Hepatocyte (in vitro differentiated cells): Measurements from ENCODE around the gene JOSD2. TPM values are rescaled to one million over a fixed set of nuclear protein-coding genes. Genes with fewer than 3 reads are reported as not detected.

ENCODE experiments used
- DNase-seq: peaks from one replicate; pipeline ENCODE4 v3.0.0-alpha.2; 2016; ENCODE audit warnings: low spot score
- H2AFZ ChIP-seq: fragments of 200-600 bp; sonication (generic); 2 replicates; pipeline ENCODE4 v1.6.0; 2016; ENCODE audit warnings: antibody characterized with exemption, mild to moderate bottlenecking
- H3K27ac ChIP-seq: fragments of 200-600 bp; sonication (generic); 2 replicates; pipeline ENCODE4 v1.5.1; 2016; ENCODE audit warnings: mild to moderate bottlenecking
- H3K27me3 ChIP-seq: fragments of 200-600 bp; sonication (generic); 2 replicates; pipeline ENCODE4 v1.6.1; 2016
- H3K36me3 ChIP-seq: fragments of 200-600 bp; sonication (generic); replicated peaks from 2 replicates; pipeline ENCODE4 v1.5.1; 2016; ENCODE audit warnings: low read depth; ENCODE audit not compliant: insufficient read depth
- H3K4me1 ChIP-seq: fragments of 200-600 bp; sonication (generic); 2 replicates; pipeline ENCODE4 v1.5.1; 2016; ENCODE audit warnings: mild to moderate bottlenecking, moderate library complexity; ENCODE audit not compliant: insufficient read depth
- H3K4me2 ChIP-seq: fragments of 200-600 bp; sonication (generic); 2 replicates; pipeline ENCODE4 v1.6.0; 2016
- H3K4me3 ChIP-seq: fragments of 200-600 bp; sonication (generic); 2 replicates; pipeline ENCODE4 v1.5.1; 2016; ENCODE audit warnings: mild to moderate bottlenecking
- H3K79me2 ChIP-seq: fragments of 200-600 bp; sonication (generic); 2 replicates; pipeline ENCODE4 v1.6.0; 2017; ENCODE audit warnings: mild to moderate bottlenecking
- H3K9me2 ChIP-seq: fragments of 200-600 bp; sonication (generic); replicated peaks from 2 replicates; pipeline ENCODE4 v1.6.0; 2017; ENCODE audit warnings: mild to moderate bottlenecking; ENCODE audit not compliant: insufficient read depth
- H3K9me3 ChIP-seq: fragments of 200-600 bp; sonication (generic); 2 replicates; pipeline ENCODE4 v1.5.1; 2016; ENCODE audit warnings: low read depth, mild to moderate bottlenecking
- H4K20me1 ChIP-seq: fragments of 200-600 bp; sonication (generic); 2 replicates; pipeline ENCODE4 v1.6.0; 2016; ENCODE audit warnings: mild to moderate bottlenecking; ENCODE audit not compliant: insufficient read depth, poor library complexity, severe bottlenecking
- EZH2 ChIP-seq: fragments of 200-600 bp; sonication (generic); IDR thresholded peaks from 2 replicates; pipeline ENCODE4 v1.6.1; 2016; ENCODE audit warnings: antibody characterized with exemption, mild to moderate bottlenecking, borderline replicate concordance
- EZH2phosphoT487 ChIP-seq: fragments of 200-600 bp; sonication (generic); IDR thresholded peaks from one replicate; pipeline ENCODE4 v1.6.1; 2018; ENCODE audit warnings: antibody characterized with exemption, mild to moderate bottlenecking, low read depth, moderate library complexity; ENCODE audit not compliant: unreplicated experiment, severe bottlenecking
- WGBS: methylation state at CpG from one replicate; pipeline ENCODE4 v1.1.6; 2016; ENCODE audit warnings: low lambda C conversion rate; ENCODE audit errors: missing lambda C conversion rate; 5-methylcytosine and 5-hydroxymethylcytosine counted together
- polyA plus RNA-seq: library from polyadenylated mRNA; unstranded; fragments of >200 nt; fragmentation: Nextera tagmentation; extraction: Ambion mirVana; gene quantifications from 2 replicates; pipeline ENCODE4 v1.2.1, GENCODE V29; 2016
- total RNA-seq: library from RNA; depleted of rRNA; stranded (reverse); fragments of >200 nt; gene quantifications from 2 replicates; pipeline ENCODE4 v1.2.3, GENCODE V29; 2014
- TF ChIP-seq, protein P1 (sequence below): fragments of 200-600 bp; sonication (generic); IDR thresholded peaks from 2 replicates; pipeline ENCODE4 v1.5.1; 2016; ENCODE audit warnings: antibody characterized with exemption, mild to moderate bottlenecking; ENCODE audit not compliant: poor library complexity

Gene JOSD2
- total and polyA plus RNA-seq, 2 experiments from 2014 or later, result 19.0 to 82.9 TPM

DNA sequence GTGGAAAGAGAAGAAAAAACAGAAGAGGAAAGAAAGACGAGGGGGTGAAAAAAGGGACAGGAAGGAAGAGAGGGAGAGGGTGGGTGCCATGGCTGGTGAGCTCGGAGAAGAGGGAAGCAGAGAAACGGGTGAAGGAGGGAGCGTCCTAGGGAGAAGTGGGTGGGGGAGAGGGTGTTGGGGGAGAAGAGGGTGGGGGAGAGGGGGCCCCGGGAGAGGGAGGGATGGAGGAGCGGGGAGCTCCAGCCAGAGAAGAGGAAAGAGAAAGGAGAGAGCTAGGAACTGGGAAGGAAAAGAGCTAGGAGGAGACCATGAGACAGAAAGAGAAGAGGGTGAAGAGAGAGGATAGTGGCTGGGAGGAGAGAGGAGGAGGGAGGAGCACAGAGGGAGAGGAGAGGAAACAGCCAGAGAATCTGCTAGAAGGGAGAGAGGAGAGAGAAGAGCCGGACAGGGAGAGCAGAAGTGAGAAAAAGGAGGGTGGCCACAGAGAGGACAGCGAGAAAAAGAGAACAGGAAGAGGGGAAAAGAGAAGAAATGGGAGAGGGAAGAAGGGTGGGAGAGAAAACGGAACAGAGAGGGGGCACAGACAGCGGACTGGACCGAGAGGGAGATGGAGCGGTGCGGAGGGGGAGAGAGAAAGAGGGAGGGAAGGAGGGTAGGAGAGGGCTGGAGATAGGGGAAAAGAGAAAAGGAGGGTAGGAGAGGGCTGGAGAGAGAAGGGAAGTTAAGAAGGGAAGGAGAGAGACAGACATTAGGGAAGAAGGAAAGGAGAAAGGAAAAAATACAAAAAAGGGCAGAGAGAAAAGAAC lies 22.4 kb downstream of the JOSD2 start:
- TF ChIP-seq EZH2 (no peak), EZH2phosphoT487 (no peak)
- TF ChIP-seq, protein P1, sequence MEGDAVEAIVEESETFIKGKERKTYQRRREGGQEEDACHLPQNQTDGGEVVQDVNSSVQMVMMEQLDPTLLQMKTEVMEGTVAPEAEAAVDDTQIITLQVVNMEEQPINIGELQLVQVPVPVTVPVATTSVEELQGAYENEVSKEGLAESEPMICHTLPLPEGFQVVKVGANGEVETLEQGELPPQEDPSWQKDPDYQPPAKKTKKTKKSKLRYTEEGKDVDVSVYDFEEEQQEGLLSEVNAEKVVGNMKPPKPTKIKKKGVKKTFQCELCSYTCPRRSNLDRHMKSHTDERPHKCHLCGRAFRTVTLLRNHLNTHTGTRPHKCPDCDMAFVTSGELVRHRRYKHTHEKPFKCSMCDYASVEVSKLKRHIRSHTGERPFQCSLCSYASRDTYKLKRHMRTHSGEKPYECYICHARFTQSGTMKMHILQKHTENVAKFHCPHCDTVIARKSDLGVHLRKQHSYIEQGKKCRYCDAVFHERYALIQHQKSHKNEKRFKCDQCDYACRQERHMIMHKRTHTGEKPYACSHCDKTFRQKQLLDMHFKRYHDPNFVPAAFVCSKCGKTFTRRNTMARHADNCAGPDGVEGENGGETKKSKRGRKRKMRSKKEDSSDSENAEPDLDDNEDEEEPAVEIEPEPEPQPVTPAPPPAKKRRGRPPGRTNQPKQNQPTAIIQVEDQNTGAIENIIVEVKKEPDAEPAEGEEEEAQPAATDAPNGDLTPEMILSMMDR, result no peak
- DNase-seq, result no peak
- Histone ChIP-seq H3K9me2 (no peaks in the 10 kb centered on the region), H3K27ac (no peak overlapping the region), H2AFZ (no peak overlapping the region), H3K36me3 (no peaks in the 10 kb centered on the region), H4K20me1 (no peaks in the 10 kb centered on the region), H3K9me3 (no peaks in the 10 kb centered on the region), H3K79me2 (no peaks in the 10 kb centered on the region), H3K4me1 (no peaks in the 10 kb centered on the region), H3K27me3 (peaks cover 16% of the 10 kb centered on the region), H3K4me2 (peak overlapping the region; percentile 54), H3K4me3 (no peak overlapping the region)
- 47% methylated on average over 8 of the region's 13 CpGs for WGBS

DNA sequence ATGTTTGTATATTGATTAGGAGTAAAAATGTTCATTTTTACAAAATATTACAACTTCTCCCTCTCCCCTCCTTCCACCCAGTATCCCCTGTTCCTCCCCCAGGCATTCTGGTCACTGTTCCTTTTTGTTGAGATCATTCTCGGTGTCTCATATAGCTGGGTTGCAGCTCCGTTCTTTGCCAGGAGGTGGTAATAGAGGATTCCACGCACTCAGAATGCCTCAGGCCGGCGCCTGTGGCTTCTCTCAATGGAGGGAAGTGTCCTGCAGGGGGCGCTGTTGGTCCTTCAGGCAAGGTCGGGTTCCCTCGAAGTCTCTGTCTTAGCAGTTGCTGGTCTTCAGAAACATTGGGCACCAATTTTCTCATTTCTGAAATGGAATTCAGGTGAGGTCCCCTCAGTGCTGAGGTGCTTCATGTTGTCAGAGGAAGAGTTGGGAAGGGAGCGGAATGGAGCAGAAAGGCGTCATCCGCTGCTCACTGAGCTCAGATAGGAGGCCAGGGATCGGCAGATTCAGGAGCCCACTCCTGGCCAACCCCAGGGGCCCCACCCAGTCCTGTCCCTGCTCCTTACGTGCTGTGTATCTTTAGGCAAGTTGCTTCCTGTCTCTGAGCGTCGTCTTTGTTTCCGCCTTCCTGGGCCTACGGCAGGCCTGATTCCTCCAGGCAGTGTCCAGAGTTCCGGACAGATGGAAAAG lies 24.0 kb downstream of the JOSD2 start:
- Histone ChIP-seq H3K4me3 (no peak overlapping the region), H3K9me2 (no peaks in the 10 kb centered on the region), H3K27me3 (peaks cover 16% of the 10 kb centered on the region), H3K9me3 (no peaks in the 10 kb centered on the region), H4K20me1 (no peaks in the 10 kb centered on the region), H3K36me3 (no peaks in the 10 kb centered on the region), H3K4me1 (no peaks in the 10 kb centered on the region), H2AFZ (no peak overlapping the region), H3K4me2 (no peak overlapping the region), H3K27ac (no peak overlapping the region), H3K79me2 (no peaks in the 10 kb centered on the region)
- no peak for TF ChIP-seq EZH2
- TF ChIP-seq, protein P1, result peak; percentile 40
- no peak for DNase-seq
- 82% methylated on average over 18 of the region's 18 CpGs for WGBS

DNA sequence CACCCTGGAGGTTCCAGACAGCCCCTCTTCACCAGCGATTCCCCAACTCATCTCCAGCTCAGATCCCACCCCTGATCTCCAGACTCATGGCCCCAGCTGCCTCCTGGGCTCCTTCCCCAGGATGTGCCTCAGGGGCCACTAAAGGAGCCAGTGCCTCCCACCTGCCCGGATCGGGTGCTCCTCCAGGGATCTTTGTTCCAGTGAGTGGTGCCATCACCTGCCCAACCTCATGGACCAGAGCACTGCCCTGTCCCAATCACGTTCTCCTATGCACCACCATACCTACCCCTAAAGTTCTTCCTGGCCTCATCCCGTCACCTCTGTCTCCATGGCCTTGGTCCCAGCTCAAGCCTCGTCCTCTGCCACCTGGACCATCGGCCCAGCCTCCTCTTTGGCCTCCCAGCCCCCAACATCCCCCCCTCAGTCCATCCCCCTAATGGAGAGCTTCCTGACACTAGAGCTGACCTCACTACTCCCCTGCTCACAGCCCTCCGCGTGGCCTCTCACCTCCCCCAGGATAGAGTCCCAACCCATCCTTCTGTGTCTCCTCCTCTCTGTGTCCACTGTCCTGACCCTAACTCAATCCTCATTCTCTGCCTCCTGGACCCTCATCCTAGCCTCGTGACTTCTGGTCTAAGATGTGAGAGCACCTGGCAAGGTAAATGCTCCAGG lies 25.6 kb downstream of the JOSD2 start:
- WGBS, result 98% methylated on average over 8 of the region's 10 CpGs
- no peaks in the 10 kb centered on the region for H3K4me1 ChIP-seq
- H2AFZ ChIP-seq, result no peak overlapping the region
- H3K9me2 ChIP-seq, result no peaks in the 10 kb centered on the region
- no peak overlapping the region for H3K27ac ChIP-seq
- H3K79me2 ChIP-seq, result no peaks in the 10 kb centered on the region
- no peak for DNase-seq
- no peak overlapping the region for H3K4me2 ChIP-seq
- peaks cover 5% of the 10 kb centered on the region for H4K20me1 ChIP-seq
- H3K36me3 ChIP-seq, result no peaks in the 10 kb centered on the region
- no peaks in the 10 kb centered on the region for H3K9me3 ChIP-seq
- no peak for TF ChIP-seq EZH2
- TF ChIP-seq EZH2phosphoT487, result no peak
- TF ChIP-seq, protein P1, result no peak
- no peak overlapping the region for H3K4me3 ChIP-seq
- peaks cover 8% of the 10 kb centered on the region for H3K27me3 ChIP-seq
